ENCODE data around the gene SPRY4. TPM values are rescaled to one million over a fixed set of nuclear protein-coding genes. Genes with fewer than 3 reads are reported as not detected.
"Not testable (repeated sequence)": the region's sequence is repeated elsewhere in the genome, so short reads cannot be mapped to it uniquely, and the experiment has no call there.

The SPRY4 gene
- 0.70 TPM for polyA plus RNA-seq (2012; ENCODE audit: missing spikeins)

DNA sequence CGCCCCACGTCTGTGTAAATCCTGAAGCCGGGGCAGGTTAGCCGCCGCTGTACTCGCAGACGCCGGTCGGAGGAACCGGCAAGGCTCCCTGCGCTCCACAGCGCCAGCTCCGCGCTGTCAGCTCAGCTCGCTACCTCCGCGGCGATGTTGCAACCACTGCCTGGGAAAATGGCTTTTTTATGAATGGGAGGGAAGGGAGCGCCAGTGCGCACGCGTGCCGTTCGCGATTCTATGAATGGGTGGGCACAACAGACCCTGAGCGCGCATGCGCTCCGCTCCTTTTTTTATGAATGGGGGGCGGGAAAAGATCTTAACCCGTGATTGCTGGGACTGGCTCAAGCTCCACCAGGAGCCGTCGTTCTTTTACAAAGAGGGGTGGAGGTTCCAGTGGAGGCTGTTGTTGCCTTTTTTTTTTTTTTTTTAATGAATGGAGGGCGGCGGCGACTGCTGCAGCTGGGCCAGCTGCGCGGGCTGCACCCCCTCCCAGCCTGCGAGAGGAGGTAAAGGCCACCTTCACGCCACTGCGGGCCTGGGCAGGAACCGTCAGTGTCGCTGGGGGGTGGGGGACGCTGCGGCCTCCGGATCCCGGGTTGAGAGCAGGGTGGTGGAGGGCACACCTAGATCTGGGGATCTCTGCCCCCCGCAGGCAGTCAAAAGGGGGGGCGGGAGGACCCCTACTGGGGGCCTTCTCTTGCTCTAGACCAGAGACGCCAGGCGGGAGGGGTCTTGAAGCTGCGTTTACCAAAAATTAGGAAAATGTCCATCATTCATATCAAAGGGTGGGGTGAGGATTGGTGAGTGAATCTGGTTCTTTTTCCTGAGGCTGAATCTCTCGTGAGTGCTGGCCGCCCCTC lies at the start of gene SPRY4:
TSS of gene SPRY4 (minus strand) at position 151 of the 854 bp plus-strand sequence. CDS start 9,913 bp downstream, outside the sequence.
- TF ChIP-seq POLR2A (IDR thresholded peaks at IDR 0.05; ENCODE audit: low read depth, low read length) (peak; percentile 83), TAF1 (IDR thresholded peaks at IDR 0.05; ENCODE audit: borderline replicate concordance, low read depth, low read length) (peak; percentile 43; the same call in 1 of the 2 replicates), POLR2AphosphoS5 (IDR thresholded peaks at IDR 0.05; ENCODE audit: low read depth, low read length) (peak; percentile 77)
- FAIRE-seq (peak; percentile 88), DNase-seq (ENCODE audit: insufficient read length) (peak; percentile 68)

- FAIRE-seq (no peak), DNase-seq (ENCODE audit: insufficient read length) (no peak)
- no peak for TF ChIP-seq TAF1 (IDR thresholded peaks at IDR 0.05; ENCODE audit: borderline replicate concordance, low read depth, low read length)
- no peak for TF ChIP-seq POLR2AphosphoS5 (IDR thresholded peaks at IDR 0.05; ENCODE audit: low read depth, low read length)
- no peak for TF ChIP-seq POLR2A (IDR thresholded peaks at IDR 0.05; ENCODE audit: low read depth, low read length)
Measured at GRCh38 chr5:142368529-142368928, 43.7 kb upstream of the SPRY4 start.

DNA sequence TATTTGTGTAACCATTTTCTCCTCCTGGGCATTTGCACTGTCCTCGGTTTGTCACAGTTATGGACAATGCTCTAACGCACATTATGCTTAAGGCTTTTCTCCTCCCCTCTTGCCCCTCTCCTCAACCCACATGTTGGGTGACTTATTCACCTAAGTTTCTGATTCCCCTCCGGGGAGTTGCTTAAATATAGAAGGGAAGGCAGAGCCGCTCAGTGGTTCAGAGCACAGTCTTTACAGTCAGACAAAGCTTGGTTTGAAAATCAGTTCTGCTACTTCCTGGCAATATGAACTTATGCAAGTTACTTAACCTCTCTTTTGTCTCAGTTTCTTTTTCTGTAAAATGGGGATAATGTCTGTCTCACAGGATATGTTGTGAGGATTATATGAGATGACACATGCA lies 41.2 kb upstream of the SPRY4 start:
- no peak for TF ChIP-seq TAF1 (IDR thresholded peaks at IDR 0.05; ENCODE audit: borderline replicate concordance, low read depth, low read length)
- TF ChIP-seq POLR2AphosphoS5 (IDR thresholded peaks at IDR 0.05; ENCODE audit: low read depth, low read length) = no peak
- no peak for TF ChIP-seq POLR2A (IDR thresholded peaks at IDR 0.05; ENCODE audit: low read depth, low read length)
- FAIRE-seq (no peak), DNase-seq (ENCODE audit: insufficient read length) (no peak)

DNA sequence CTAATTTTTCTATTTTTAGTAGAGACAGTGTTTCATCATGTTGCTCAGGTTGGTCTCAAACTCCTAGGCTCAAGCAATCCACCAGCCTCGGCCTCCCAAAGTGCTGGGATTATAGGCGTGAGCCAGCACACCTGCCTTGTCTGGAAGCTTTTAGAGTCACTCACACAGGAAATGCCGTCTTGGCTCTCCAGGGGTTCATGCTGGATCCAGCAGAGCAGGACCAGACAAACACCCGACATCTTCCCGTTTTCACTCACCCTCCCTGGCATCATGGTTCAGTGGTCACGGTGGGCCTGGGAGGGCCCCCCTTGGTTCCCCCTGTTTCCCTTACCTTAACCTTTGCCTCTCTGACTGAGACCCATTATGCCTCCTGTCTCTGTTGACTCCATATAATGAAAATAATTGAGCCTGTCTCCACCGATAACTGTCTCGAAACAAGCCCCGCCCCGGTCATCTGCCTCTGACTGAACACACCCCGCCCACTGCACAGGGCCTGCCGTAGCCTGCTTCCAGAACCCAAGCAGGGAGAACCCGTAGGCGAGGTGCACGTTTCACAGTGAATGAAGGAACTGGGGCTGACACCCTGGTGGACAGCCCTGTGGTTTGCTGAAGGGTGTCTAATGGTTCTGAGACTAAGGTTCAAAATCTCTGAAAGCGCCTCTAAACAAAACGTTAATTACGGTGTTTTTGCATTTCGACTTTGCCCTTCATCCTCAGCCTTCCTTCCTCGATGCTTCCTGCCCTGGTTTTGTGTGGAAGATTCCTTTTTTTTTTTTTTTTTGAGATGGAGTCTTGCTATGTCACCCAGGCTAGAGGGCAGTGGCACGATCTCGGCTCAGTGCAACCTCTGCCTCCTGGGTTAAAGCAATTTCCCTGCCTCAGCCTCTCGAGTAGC lies 39.7 kb upstream of the SPRY4 start:
- TF ChIP-seq POLR2A (IDR thresholded peaks at IDR 0.05; ENCODE audit: low read depth, low read length) = no peak
- TF ChIP-seq TAF1 (IDR thresholded peaks at IDR 0.05; ENCODE audit: borderline replicate concordance, low read depth, low read length) = no peak
- no peak for TF ChIP-seq POLR2AphosphoS5 (IDR thresholded peaks at IDR 0.05; ENCODE audit: low read depth, low read length)
- FAIRE-seq (no peak), DNase-seq (ENCODE audit: insufficient read length) (peak; percentile 32)

- no peak for FAIRE-seq
- no peak for TF ChIP-seq POLR2A (IDR thresholded peaks at IDR 0.05; ENCODE audit: low read depth, low read length)
- TF ChIP-seq POLR2AphosphoS5 (IDR thresholded peaks at IDR 0.05; ENCODE audit: low read depth, low read length) = no peak
- no peak for TF ChIP-seq TAF1 (IDR thresholded peaks at IDR 0.05; ENCODE audit: borderline replicate concordance, low read depth, low read length)
Measured at GRCh38 chr5:142363619-142363963, 38.8 kb upstream of the SPRY4 start.

GRCh38 chr5:142362193-142362592 lies 37.4 kb upstream of the SPRY4 start:
- not testable (repeated sequence) for FAIRE-seq

More at GRCh38 chr5:142363619-142363963, 38.8 kb upstream of the SPRY4 start:
- DNase-seq (ENCODE audit: insufficient read length) = no peak

DNA sequence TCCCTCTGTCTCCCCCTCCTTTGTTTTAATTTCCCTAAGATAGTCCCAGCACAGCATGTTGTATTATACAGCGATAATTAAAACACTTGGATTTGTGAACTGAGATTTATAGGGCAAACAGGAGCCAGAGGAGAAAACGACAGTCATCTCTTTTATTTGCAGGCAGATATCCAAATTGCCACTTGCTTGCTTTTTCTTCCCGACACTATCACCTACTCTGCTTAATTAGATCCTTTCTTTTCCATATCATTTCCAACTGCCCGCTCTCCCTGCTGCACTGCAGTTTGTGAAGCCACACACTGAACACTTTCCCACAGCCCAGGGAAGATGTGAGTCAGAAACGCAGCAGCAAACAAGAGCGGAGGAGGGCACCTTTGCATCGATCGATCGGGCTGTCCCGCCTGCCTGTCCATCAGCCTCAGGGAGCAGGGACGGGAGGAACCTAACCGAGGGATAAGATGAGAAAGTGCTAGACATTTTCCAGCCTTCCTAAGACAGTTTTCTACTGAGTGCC lies 35.8 kb upstream of the SPRY4 start:
- TF ChIP-seq POLR2AphosphoS5 (IDR thresholded peaks at IDR 0.05; ENCODE audit: low read depth, low read length) = no peak
- no peak for TF ChIP-seq TAF1 (IDR thresholded peaks at IDR 0.05; ENCODE audit: borderline replicate concordance, low read depth, low read length)
- no peak for TF ChIP-seq POLR2A (IDR thresholded peaks at IDR 0.05; ENCODE audit: low read depth, low read length)
- no peak for DNase-seq (ENCODE audit: insufficient read length)
- FAIRE-seq = no peak

More at GRCh38 chr5:142362193-142362592, 37.4 kb upstream of the SPRY4 start:
- DNase-seq (ENCODE audit: insufficient read length) = not testable (repeated sequence)

- FAIRE-seq (no peak), DNase-seq (ENCODE audit: insufficient read length) (no peak)
- TF ChIP-seq POLR2A (IDR thresholded peaks at IDR 0.05; ENCODE audit: low read depth, low read length) (no peak), TAF1 (IDR thresholded peaks at IDR 0.05; ENCODE audit: borderline replicate concordance, low read depth, low read length) (no peak), POLR2AphosphoS5 (IDR thresholded peaks at IDR 0.05; ENCODE audit: low read depth, low read length) (no peak)
Measured at GRCh38 chr5:142360051-142360498, 35.3 kb upstream of the SPRY4 start.

GRCh38 chr5:142358648-142359047 lies 33.8 kb upstream of the SPRY4 start:
- no peak for FAIRE-seq
- no peak for DNase-seq (ENCODE audit: insufficient read length)
- TF ChIP-seq POLR2AphosphoS5 (IDR thresholded peaks at IDR 0.05; ENCODE audit: low read depth, low read length) = no peak
- TF ChIP-seq POLR2A (IDR thresholded peaks at IDR 0.05; ENCODE audit: low read depth, low read length) = no peak
- no peak for TF ChIP-seq TAF1 (IDR thresholded peaks at IDR 0.05; ENCODE audit: borderline replicate concordance, low read depth, low read length)

DNA sequence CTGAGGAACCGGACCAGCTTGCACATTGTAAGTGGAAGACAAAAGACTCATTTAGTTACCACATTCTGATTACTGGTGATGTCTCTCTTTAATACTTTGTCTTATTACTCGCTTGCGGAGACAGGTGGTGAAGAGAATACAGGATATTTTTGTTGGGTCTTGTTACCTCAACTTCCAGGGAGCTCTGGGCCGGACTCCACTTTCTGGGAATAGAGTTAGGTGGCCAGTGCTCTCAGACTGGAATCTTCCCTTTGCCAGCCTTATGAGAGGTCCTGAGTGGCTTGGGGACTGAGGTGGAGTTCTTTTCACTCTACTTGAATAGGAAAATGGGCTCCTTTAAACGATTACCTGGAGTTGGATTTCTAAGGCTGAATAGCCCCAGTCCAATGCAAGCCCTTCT lies 33.3 kb upstream of the SPRY4 start:
- DNase-seq (ENCODE audit: insufficient read length) (no peak), FAIRE-seq (no peak)
- TF ChIP-seq TAF1 (IDR thresholded peaks at IDR 0.05; ENCODE audit: borderline replicate concordance, low read depth, low read length) (no peak), POLR2A (IDR thresholded peaks at IDR 0.05; ENCODE audit: low read depth, low read length) (no peak), POLR2AphosphoS5 (IDR thresholded peaks at IDR 0.05; ENCODE audit: low read depth, low read length) (no peak)

DNA sequence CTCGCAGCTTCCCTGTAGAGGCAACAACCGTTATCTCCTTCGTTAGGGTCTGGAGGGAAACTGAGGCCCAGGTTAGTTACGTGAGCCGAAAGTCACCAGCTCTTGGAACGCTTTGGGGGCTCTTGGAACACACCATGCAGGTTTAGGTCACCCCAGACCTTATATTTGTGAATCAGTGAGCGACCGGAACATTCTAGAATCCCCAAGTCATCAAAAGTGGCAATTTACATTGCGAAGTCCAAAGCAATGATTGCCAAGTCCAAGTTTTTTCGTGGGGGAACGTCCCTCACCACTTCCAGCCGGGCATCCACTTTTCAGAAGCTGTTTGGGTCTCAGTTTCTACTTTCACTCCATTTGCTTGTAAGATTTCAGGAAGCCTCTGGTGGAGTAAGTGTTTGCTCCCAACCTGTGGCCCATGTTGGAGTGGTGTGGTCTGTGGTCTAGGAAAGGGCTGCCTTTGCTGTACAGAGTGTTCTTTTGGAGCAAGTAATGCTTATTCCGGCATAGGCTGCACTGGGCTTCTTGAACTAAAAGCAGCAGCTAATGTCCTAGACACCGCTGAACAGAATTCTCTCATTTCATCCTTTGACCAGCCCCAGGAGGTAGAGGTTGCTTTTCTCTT lies 32.8 kb upstream of the SPRY4 start:
- FAIRE-seq = peak; percentile 38
- no peak for DNase-seq (ENCODE audit: insufficient read length)
- TF ChIP-seq POLR2A (IDR thresholded peaks at IDR 0.05; ENCODE audit: low read depth, low read length) = no peak
- no peak for TF ChIP-seq TAF1 (IDR thresholded peaks at IDR 0.05; ENCODE audit: borderline replicate concordance, low read depth, low read length)
- no peak for TF ChIP-seq POLR2AphosphoS5 (IDR thresholded peaks at IDR 0.05; ENCODE audit: low read depth, low read length)

Data from GM12892 (cell line).